PFSK-1 (cell line): Measurements from ENCODE around the gene HOXA6.

Experiments
- FOXP2 ChIP-seq: optimal IDR thresholded peaks from 2 replicates; pipeline ENCODE3; 2011; ENCODE audit warnings: borderline replicate concordance, control low read depth, inconsistent platforms; ENCODE audit not compliant: insufficient read depth; ENCODE audit errors: extremely low read length, extremely low read depth
- POLR2AphosphoS5 ChIP-seq: IDR thresholded peaks from 2 replicates; pipeline ENCODE4 v1.6.1; 2012; ENCODE audit warnings: low read depth, mild to moderate bottlenecking, control low read depth, low read length, moderate library complexity
- REST ChIP-seq, 2 experiments: IDR thresholded peaks; 2 replicates each; pipeline versions ENCODE4 v1.6.1 to v1.8.0; 2011 to 2012; ENCODE audit warnings: low read depth in 2 of 2, low read length in 2 of 2, control low read depth in 1 of 2, inconsistent platforms in 1 of 2, mild to moderate bottlenecking in 1 of 2, moderate library complexity in 1 of 2; ENCODE audit not compliant: insufficient read depth in 1 of 2
- TAF1 ChIP-seq: IDR thresholded peaks from 2 replicates; pipeline ENCODE4 v1.6.1; 2012; ENCODE audit warnings: low read length, control low read depth, borderline replicate concordance; ENCODE audit not compliant: insufficient read depth

GRCh38 chr7:27171325-27171636 lies 23.7 kb upstream of the HOXA6 start:
- TF ChIP-seq TAF1 = no peak
- no peak for TF ChIP-seq FOXP2
- TF ChIP-seq REST (IDR thresholded peaks at IDR 0.05; ENCODE audit: insufficient read depth in 1 of 2, low read depth in 2 of 2, low read length in 2 of 2) = no peak
- no peak for TF ChIP-seq POLR2AphosphoS5
